SU-DHL-6 (cell line): ENCODE data around the gene YES1.

Source experiments
- EZH2phosphoT487 ChIP-seq: fragments of 200-600 bp; sonication (generic), shearing (Covaris generic); conservative IDR thresholded peaks from 2 replicates; pipeline ENCODE4 v1.6.1; 2018; ENCODE audit warnings: mild to moderate bottlenecking, antibody characterized with exemption, low read length, moderate library complexity, mixed read lengths
- TF ChIP-seq, protein P1 (sequence below): fragments of 200-600 bp; sonication (generic); IDR thresholded peaks from one replicate; pipeline ENCODE4 v1.5.1; 2017; ENCODE audit warnings: antibody characterized with exemption, mild to moderate bottlenecking, low read length, moderate library complexity; ENCODE audit not compliant: insufficient read depth, poor library complexity, severe bottlenecking

DNA sequence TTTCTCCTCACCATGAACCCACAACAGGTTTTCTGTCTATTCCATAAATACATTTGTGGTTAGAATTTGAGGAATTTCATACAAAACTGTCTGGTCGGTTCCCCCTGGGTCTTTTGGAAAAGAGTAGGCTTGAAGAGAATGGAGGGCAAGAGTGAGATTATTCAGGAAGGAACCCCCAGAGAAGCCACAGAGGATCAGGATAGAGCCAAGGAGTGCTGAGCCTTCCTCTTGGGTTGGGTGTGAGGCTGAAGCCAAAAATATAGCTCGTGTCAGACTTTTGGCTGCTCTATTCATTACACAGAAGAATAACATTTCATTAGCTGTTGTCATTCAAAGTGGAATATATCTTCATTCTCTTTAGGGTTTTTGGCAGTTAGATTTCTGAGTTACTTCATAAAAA is 45.9 kb upstream of the YES1 start:
- TF ChIP-seq, protein P1, sequence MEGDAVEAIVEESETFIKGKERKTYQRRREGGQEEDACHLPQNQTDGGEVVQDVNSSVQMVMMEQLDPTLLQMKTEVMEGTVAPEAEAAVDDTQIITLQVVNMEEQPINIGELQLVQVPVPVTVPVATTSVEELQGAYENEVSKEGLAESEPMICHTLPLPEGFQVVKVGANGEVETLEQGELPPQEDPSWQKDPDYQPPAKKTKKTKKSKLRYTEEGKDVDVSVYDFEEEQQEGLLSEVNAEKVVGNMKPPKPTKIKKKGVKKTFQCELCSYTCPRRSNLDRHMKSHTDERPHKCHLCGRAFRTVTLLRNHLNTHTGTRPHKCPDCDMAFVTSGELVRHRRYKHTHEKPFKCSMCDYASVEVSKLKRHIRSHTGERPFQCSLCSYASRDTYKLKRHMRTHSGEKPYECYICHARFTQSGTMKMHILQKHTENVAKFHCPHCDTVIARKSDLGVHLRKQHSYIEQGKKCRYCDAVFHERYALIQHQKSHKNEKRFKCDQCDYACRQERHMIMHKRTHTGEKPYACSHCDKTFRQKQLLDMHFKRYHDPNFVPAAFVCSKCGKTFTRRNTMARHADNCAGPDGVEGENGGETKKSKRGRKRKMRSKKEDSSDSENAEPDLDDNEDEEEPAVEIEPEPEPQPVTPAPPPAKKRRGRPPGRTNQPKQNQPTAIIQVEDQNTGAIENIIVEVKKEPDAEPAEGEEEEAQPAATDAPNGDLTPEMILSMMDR: no peak
- no peak for TF ChIP-seq EZH2phosphoT487
